Glutamatergic neuron (in vitro differentiated cells): Measurements from ENCODE around the gene MNAT1. TPM values are rescaled to one million over a fixed set of nuclear protein-coding genes. Genes with fewer than 3 reads are reported as not detected.
"Not testable (repeated sequence)": the region's sequence is repeated elsewhere in the genome, so short reads cannot be mapped to it uniquely, and the experiment has no call there.

Source experiments
- DNase-seq: peaks from one replicate; pipeline ENCODE4 v3.0.0; 2022
- H3K27ac Mint-ChIP-seq: one replicate; pipeline ENCODE4 v1.8.0; 2020; ENCODE audit warnings: mild to moderate bottlenecking, mixed read lengths, inconsistent platforms; ENCODE audit not compliant: unreplicated experiment
- H3K27me3 Mint-ChIP-seq: one replicate; pipeline ENCODE4 v1.8.0; 2020; ENCODE audit warnings: mild to moderate bottlenecking, moderate library complexity, mixed read lengths, inconsistent platforms; ENCODE audit not compliant: unreplicated experiment
- H3K36me3 Mint-ChIP-seq: one replicate; pipeline ENCODE4 v1.8.0; 2020; ENCODE audit warnings: mild to moderate bottlenecking, mixed read lengths, inconsistent platforms; ENCODE audit not compliant: unreplicated experiment
- H3K4me1 Mint-ChIP-seq: one replicate; pipeline ENCODE4 v1.8.0; 2020; ENCODE audit warnings: mild to moderate bottlenecking, low read depth, mixed read lengths, inconsistent platforms; ENCODE audit not compliant: unreplicated experiment
- H3K4me3 Mint-ChIP-seq: one replicate; pipeline ENCODE4 v1.8.0; 2020; ENCODE audit warnings: mild to moderate bottlenecking, mixed read lengths, inconsistent platforms; ENCODE audit not compliant: unreplicated experiment
- H3K9me3 Mint-ChIP-seq: one replicate; pipeline ENCODE4 v1.8.0; 2020; ENCODE audit warnings: mild to moderate bottlenecking, moderate library complexity, mixed read lengths, inconsistent platforms; ENCODE audit not compliant: unreplicated experiment
- CTCF ChIP-seq: fragments of 200-600 bp; sonication (generic); IDR thresholded peaks from one replicate; pipeline ENCODE4 v1.5.0; 2021; ENCODE audit not compliant: partially characterized antibody, unreplicated experiment
- total RNA-seq: library from RNA; stranded (reverse); fragmentation: NEBNext Ultra II Directional; extraction: Animal tissue kit (Norgen Biotek cat#: 25700); gene quantifications from one replicate; pipeline ENCODE4 v1.2.1, GENCODE V29; 2021; ENCODE audit not compliant: unreplicated experiment

MNAT1 gene
- total RNA-seq, 1 donor from 2014 or later, result 45.2 TPM

GRCh38 chr14:60723116-60723906 lies 11.2 kb upstream of the MNAT1 start:
- DNase-seq, result peak; percentile 69
- H3K9me3 Mint-ChIP-seq, result peaks cover 18% of the 10 kb centered on the region
- peaks cover 15% of the 10 kb centered on the region for H3K4me1 Mint-ChIP-seq
- H3K27me3 Mint-ChIP-seq, result peaks cover 14% of the 10 kb centered on the region
- H3K36me3 Mint-ChIP-seq, result no peaks in the 10 kb centered on the region
- no peak for TF ChIP-seq CTCF
- H3K4me3 Mint-ChIP-seq, result peak overlapping the region; percentile 88
- H3K27ac Mint-ChIP-seq, result peak overlapping the region; percentile 82

- peak within 1 kb of the TSS; percentile 93 for H3K27ac Mint-ChIP-seq
- H3K36me3 Mint-ChIP-seq, result no peaks in the 10 kb centered on the region
Observed at GRCh38 chr14:60723907-60724618, 10.5 kb upstream of the MNAT1 start, which contains the start of gene SIX4. TSS of gene SIX4 (minus strand) at chr14:60724351. CDS start at chr14:60724074, 277 bp downstream.

GRCh38 chr14:60731291-60731690 lies 3.3 kb upstream of the MNAT1 start:
- not testable (repeated sequence) for H3K4me1 Mint-ChIP-seq, DNase-seq, H3K27ac Mint-ChIP-seq, H3K36me3 Mint-ChIP-seq, H3K4me3 Mint-ChIP-seq, H3K27me3 Mint-ChIP-seq, H3K9me3 Mint-ChIP-seq

More at GRCh38 chr14:60723907-60724618, 10.5 kb upstream of the MNAT1 start, which contains the start of gene SIX4:
- DNase-seq, result peak; percentile 82
- H3K4me1 Mint-ChIP-seq, result peaks cover 15% of the 10 kb centered on the region
- TF ChIP-seq CTCF, result peak; percentile 11
- H3K4me3 Mint-ChIP-seq, result peak within 1 kb of the TSS; percentile 97
- H3K27me3 Mint-ChIP-seq, result peaks cover 14% of the 10 kb centered on the region
- H3K9me3 Mint-ChIP-seq, result peaks cover 18% of the 10 kb centered on the region

GRCh38 chr14:60732840-60733483 lies 1.6 kb upstream of the MNAT1 start:
- no peak for TF ChIP-seq CTCF
- peaks cover 2% of the 10 kb centered on the region for H3K9me3 Mint-ChIP-seq
- peaks cover 7% of the 10 kb centered on the region for H3K4me1 Mint-ChIP-seq
- no peak overlapping the region for H3K27ac Mint-ChIP-seq
- DNase-seq, result no peak
- peaks cover 6% of the 10 kb centered on the region for H3K27me3 Mint-ChIP-seq
- H3K4me3 Mint-ChIP-seq, result no peak overlapping the region
- H3K36me3 Mint-ChIP-seq, result no peaks in the 10 kb centered on the region

GRCh38 chr14:60735416-60735815 lies 855 bp downstream of the MNAT1 start:
- peak overlapping the region; percentile 23 for H3K27ac Mint-ChIP-seq
- H3K4me3 Mint-ChIP-seq, result peak overlapping the region; percentile 100
- no peaks in the 10 kb centered on the region for H3K36me3 Mint-ChIP-seq
- H3K4me1 Mint-ChIP-seq, result peaks cover 7% of the 10 kb centered on the region
- no peak for DNase-seq
- TF ChIP-seq CTCF, result no peak
- H3K9me3 Mint-ChIP-seq, result peaks cover 2% of the 10 kb centered on the region
- peaks cover 6% of the 10 kb centered on the region for H3K27me3 Mint-ChIP-seq
